Stimulated activated CD4-positive, alpha-beta T cell treated with anti-CD3 and anti-CD28 coated beads, Interleukin-12 subunit alpha, Interleukin-12 subunit beta, amount 100 ng/mL, for 24 hours (primary cell): ENCODE results near the gene ECSCR.
"Not testable (repeated sequence)": the region's sequence is repeated elsewhere in the genome, so short reads cannot be mapped to it uniquely, and the experiment has no call there.

ENCODE experiments used
- DNase-seq, 2 experiments: peaks; one replicate each; pipeline ENCODE4 v3.0.0-alpha.2; 2020; ENCODE audit warnings: low read depth in 2 of 2

Gene ECSCR, protein sequence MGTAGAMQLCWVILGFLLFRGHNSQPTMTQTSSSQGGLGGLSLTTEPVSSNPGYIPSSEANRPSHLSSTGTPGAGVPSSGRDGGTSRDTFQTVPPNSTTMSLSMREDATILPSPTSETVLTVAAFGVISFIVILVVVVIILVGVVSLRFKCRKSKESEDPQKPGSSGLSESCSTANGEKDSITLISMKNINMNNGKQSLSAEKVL

DNA sequence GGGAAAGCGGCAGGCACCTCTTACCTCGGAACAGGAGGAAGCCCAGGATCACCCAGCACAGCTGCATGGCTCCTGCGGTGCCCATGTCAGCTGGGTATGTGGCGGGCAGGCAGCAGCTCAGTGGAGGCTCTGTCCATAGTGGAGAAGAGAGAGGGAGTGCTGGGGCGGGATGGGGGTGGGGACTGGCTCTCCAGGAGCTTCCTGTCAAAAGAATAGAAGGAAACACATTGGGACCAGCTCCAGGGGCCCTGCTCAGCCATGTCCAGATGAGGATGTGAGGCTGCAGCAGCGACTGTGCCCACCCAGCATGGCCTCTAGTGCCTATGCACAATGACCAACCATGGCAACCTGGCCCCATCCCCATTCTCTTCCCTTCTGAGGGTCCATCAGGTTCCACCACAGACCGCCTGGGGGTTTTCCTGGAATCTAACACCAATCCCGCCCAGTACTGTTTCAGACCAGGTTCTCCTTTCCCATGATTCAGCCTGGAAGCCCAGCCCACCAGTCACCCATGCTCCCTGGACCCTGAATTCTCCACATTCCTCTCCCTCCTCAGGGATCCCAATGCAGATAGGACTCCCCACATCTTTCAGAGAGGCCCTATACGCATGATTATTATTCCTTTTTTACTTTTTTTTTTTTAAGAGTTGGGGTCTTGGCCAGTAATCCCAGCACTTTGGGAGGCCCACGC lies at the start of gene ECSCR:
Gene ECSCR (minus strand): TSS at position 158 of the 691 bp plus-strand sequence. CDS start 73 bp downstream, at position 85.
- no peak for DNase-seq

GRCh38 chr5:139504722-139505121 lies 42.2 kb upstream of the ECSCR start:
- not testable (repeated sequence) for DNase-seq

- not testable (repeated sequence) for DNase-seq
Measured at GRCh38 chr5:139503879-139504278, 41.3 kb upstream of the ECSCR start.

- not testable (repeated sequence) for DNase-seq
Measured at GRCh38 chr5:139503036-139503817, 40.7 kb upstream of the ECSCR start.

DNA sequence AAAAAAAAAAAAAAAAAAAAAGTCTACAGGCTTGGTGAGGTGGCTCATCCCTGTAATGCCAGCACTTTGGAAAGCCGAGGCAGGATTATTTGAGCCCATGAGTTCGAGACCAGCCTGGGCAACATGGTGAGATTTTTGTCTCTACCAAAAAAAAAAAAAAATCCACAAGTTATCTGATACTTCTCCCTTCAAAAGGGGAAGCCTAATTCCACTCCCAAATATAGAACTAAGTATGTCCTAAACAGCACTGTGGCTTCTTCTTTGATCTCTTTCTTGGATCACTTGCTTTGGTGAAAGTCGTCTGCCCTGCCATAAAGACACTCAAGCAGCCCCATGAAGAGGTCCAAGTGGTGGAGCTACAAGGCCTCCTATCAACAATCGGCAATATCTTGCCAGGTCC lies 38.8 kb upstream of the ECSCR start:
- no peak for DNase-seq

DNA sequence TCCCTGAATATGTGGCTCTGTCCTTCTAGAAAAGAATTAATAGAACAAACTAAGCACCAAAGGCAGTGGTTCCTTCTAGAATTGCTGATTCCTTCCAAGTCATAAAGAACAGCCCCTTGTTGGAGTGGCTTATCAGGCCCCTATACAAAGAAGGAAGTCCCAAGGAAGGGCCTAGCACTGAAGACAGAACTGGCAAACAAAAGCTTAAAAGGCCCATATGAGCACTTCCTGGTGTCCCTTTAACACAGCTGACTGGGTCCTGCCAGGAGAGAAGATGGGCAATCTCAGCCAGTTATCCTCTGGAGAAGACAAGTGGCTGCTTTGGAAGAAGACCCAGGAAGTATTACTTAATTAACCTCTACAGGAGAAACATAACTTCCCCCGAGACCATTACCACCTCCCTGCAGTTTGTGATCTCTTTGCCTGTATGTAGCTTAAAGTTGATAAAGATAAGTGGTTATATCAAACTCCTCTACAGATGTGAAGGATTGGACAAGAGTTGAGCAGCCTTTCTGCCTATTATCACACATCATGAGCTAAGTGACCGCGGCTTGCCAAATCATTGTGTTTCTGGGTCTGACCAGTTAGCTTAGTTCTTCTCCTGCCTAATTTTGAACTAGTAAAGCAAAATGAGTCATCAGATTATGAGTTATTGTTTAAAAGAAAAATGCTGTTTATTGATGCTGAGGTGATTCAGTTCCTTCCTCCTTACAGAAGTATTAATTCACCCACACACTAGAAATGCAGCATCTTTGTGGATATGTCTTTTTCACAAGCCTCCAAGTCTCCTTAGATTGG lies 33.3 kb upstream of the ECSCR start:
- no peak for DNase-seq

GRCh38 chr5:139494832-139495231 lies 32.3 kb upstream of the ECSCR start:
- no peak for DNase-seq

DNA sequence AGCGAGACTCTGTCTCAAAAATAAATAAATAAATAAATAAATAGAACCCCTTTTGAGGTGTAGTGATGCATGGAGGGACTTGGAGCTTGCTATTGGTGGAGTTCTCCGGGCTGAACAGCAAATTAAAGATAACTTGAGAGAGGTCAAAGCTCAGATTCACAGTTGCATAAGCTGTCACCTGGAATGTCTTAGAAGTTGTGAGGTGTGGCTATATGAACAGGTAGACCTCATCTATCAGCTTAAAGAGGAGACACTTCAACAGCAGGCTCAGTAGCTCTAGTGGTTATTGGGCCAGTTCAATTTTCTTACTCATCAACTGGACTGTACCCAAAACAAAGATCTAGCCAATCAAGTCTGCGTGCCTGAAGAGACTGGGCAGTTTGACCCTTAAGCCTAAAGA lies 31.7 kb upstream of the ECSCR start:
- DNase-seq = no peak

GRCh38 chr5:139492700-139493192 lies 30.2 kb upstream of the ECSCR start:
- DNase-seq = no peak

GRCh38 chr5:139488260-139488659 lies 25.7 kb upstream of the ECSCR start:
- DNase-seq = no peak

DNA sequence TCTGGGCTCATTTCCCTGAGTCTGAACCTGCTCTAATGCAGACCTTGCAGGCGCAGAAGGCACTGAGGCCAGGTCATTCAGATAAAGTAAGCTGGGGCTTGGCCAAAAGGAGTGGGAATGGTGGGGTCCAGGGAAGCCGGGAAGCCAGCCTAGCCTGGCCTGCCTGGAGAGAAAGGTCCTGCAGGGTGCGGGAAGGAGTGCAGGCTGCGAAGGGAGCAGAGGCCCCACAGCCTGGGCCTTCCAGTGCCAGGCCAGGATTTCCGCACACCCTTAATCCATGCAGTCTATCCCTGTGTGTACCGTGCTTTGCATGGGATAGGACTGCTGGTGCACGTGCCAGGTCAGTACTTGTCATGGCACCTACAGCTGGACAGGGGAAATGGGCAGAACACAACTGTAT lies 23.7 kb upstream of the ECSCR start:
- no peak for DNase-seq

DNA sequence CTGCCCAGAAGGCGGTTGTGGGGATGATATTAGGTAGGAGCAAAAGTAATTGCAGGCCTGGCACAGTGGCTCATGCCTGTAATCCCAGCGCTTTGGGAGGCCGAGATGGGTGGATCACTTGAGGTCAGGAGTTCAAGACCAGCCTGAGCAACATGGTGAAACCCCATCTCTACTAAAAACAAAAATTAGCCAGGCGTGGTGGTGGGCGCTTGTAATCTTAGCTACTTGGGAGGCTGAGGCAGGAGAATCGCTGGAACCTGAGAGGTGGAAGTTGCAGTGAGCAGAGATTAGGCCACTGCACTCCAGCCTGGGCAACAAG lies 20.3 kb upstream of the ECSCR start:
- DNase-seq = not testable (repeated sequence)

DNA sequence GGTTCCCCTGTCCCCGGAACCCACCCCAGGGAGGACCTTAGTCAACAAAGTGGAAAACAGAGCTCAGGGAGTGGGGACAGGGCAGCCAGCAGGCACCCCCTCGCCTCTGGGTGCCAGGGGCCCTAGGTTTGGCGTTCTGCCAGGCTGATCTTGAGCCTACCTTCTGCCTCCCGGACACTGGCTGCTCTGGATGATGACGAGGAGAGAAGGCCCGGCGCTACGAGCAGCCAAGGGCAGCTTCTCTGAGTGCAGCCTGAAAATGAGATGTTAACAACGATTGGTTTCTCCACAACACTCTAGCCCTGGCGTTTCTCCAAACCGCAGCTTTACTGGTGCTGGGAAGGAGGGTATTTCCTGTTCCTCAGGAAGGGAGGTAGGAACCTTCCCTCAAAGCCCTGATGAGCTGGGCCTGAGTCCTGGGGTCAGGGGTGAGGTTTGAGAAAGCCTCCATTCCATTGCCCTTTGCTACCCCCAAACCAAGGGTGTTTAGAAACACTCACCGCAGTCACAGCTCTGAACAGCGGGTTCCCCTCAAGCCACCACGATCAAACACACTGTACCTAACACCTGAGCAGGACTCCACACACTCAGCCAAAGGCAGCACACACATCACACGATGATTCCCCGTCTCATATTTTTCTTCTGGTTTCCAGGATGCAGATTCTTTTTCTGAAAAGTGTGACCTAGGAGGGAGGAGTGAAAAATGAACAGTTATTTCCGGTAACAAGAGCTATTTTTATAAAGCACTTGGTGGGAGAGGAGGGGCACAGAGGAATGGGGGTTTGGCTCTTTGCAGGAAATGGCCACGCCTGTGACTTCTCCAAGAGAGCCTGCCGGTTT lies 19.7 kb upstream of the ECSCR start, which contains the start of gene STING1:
Gene STING1 (minus strand): TSS at position 709 of the 840 bp plus-strand sequence. CDS start 1,054 bp downstream, outside the sequence.
- DNase-seq = peak; percentile 41 to 75

GRCh38 chr5:139481580-139482049 lies 19.1 kb upstream of the ECSCR start:
- DNase-seq = no peak

DNA sequence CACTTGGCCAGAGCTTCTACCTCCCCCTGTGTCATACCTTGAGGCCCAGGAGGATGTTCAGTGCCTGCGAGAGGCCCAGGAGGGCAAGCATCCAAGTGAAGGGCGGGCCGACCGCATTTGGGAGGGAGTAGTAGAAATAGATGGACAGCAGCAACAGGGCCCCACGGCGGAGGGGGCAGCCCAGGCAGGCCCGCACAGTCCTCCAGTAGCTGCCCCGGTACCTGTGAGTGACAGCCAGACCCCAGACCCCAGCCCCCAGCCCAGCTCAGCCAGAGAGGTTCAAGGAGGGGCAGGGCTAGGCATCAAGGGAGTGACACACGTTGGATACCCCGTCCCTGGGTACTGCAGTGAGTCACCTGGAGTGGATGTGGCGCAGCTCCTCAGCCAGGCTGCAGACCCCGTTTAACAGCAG lies 18.6 kb upstream of the ECSCR start:
- no peak for DNase-seq

- DNase-seq = not testable (repeated sequence)
Measured at GRCh38 chr5:139479729-139480128, 17.2 kb upstream of the ECSCR start.

- DNase-seq = not testable (repeated sequence)
Measured at GRCh38 chr5:139478657-139479423, 16.3 kb upstream of the ECSCR start.

DNA sequence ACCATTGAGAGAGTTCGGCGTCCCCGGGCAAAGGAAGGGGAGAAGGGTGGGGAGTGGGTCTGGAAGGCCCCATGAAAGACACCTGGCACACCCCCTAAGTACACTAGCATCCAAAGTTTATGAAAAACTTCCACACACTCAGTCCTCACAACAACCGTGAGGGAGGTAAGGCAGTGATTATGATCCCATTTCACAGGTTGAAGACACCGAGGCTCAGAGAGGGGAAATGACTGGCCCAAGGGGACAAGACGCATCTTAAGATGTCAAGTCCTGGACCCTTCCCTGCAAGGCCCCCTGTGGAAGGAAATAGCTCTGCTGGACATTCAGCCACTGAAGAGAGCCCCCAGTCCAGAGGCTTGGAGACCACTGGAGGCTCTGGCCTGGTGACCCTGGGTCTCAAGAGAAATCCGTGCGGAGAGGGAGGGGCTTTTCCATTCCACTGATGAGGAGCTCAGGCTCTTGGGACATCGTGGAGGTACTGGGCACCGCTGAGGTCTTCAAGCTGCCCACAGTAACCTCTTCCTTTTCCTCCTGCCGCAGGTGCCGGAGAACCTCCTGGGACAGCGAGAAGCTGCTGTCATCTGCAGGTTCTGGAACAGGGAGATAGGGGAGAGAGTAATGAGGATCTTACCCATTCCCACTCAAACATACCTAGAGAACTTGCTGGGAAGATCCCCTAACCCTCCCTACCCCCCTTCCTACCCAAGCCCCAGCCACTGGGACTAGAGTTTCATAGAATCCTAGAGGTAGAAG lies 13.5 kb upstream of the ECSCR start:
- no peak for DNase-seq
